GM18909 (cell line): Measurements from ENCODE around the gene DAPK1.

Experiments used
- ATAC-seq: cut with Tn5 transposase; IDR thresholded peaks from one replicate; pipeline ENCODE4 v1.9.1; 2021; ENCODE audit warnings: mild to moderate bottlenecking; ENCODE audit not compliant: unreplicated experiment, poor library complexity

Gene DAPK1

DNA sequence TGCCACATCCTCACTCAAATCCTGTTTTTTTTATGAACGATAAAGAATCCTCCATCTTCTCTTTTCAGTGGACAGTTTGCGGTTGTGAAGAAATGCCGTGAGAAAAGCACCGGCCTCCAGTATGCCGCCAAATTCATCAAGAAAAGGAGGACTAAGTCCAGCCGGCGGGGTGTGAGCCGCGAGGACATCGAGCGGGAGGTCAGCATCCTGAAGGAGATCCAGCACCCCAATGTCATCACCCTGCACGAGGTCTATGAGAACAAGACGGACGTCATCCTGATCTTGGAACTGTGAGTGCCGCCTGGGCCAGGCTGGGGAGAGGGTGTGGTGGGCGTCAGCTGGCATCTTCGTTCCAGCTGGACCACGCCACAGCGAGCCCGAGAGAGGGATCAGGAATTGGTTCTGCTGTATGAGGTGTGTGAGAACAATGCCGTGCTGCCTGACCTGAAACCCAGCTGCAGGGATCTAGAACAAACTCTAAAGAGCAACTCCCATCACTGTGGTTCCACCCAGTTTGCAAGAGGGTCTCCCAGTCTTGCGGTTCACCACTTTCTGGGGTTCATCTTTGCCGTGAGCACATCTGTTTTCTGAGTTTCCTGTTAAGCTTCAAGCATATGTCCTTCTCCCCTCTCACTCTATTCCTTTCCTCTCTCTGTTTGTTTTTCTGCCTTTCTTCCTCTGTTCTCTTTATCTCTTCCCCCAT lies 107.4 kb downstream of the DAPK1 start:
- peak; percentile 60 for ATAC-seq

DNA sequence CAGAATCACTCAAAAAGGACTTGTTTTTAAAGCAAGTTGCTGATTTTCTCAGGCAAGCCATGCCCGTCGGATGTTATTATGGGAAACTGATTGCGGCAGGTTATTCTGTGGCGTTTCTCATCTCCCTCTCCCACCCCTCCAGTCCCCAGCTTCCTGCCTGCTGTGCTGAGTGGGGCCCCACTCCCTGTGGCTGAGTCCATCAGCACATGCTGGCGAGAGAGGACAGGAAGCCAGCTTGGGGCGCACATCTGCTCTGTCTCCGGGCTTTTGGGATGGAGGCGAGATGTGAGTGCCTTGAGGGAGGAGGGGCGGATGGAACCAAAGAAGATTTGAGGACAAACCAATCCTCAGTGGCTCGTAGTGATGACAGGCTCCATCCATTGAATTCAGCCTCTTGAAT lies 108.0 kb downstream of the DAPK1 start:
- ATAC-seq, result no peak

DNA sequence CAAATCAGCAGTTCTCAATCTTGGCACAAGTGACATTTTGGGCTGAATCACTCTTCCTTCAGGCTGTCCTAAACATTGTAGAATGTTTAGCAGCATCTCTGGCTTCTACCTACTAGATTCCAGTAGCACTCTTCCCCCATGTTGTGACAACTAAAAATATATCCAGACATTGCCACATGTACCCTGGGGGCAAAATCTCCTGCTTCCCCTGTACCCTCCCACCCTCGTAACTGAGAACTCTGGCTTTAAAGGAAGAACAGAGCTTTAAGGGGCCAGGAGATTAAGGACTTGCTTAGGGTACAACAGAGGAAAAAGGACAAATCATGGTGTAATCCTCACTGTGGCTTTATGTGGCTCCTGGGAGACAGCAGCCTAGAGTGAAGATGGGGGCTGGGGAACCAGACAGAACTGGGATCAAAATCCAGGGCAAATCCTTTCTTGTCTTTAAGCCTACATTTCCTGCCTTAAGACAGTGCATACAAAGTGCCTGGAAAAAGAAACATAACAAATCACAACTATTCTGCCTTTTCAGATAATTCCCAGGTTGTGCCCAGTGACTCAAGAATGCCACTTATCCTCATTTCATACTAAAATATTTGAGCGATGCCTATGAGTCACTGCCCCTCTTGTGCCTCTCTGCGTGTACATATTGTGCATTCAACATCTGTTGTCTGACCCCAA lies 109.3 kb downstream of the DAPK1 start:
- no peak for ATAC-seq

DNA sequence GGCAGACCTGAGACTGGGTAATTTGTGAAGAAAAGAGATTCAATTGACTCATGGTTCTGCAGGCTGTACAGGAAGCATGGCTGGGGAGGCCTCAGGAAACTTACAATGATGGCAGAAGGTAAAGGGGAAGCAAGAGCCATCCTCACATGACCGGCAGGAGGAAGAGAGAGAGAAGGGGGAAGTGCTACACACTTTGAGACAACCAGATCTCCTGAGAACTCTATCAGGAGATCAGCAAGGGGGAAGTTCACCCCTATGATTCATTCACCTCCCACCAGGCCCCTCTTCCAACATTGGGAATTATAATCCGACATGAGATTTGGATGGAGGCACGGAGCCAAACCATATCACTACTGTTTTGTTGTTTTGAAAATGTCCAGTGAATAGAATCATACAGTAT lies 110.2 kb downstream of the DAPK1 start:
- ATAC-seq, result no peak

DNA sequence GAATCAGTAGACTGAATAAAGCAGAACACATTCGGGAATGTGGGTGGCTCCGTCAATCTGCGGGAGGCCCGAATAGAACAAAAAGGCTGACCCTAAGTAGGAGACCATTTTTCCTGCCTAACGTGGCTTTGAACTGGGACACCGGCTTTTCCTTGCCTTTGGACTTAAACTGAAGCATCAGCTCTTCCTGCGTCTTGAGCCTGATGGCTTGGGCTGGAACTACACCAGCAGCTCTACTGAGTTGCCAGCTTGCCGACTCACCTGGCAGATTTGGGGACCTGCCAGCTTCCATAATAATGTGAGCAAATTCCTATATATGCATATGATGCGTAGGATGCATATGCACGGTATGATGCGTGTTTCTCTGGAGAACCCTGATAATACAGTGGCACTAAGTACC lies 111.3 kb downstream of the DAPK1 start:
- no peak for ATAC-seq

DNA sequence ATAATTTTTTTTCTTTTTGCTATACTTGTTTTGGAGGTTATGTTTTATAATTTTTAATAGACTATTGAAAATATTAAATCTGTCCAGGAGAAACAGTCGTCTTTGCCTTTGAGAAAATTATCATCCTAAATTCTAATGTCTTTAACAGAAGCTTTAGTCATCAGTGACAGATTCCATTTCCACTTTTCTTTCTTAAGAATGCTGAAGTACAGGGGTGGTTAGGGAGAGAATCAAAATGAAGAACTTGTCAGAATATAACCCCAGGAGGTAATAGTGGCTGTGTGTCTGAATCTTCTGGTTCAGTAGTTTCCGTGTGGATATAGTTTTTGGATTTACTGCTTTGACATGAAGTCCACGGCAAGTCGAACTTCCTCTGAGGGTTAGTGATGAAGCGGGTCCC lies 111.8 kb downstream of the DAPK1 start:
- no peak for ATAC-seq

DNA sequence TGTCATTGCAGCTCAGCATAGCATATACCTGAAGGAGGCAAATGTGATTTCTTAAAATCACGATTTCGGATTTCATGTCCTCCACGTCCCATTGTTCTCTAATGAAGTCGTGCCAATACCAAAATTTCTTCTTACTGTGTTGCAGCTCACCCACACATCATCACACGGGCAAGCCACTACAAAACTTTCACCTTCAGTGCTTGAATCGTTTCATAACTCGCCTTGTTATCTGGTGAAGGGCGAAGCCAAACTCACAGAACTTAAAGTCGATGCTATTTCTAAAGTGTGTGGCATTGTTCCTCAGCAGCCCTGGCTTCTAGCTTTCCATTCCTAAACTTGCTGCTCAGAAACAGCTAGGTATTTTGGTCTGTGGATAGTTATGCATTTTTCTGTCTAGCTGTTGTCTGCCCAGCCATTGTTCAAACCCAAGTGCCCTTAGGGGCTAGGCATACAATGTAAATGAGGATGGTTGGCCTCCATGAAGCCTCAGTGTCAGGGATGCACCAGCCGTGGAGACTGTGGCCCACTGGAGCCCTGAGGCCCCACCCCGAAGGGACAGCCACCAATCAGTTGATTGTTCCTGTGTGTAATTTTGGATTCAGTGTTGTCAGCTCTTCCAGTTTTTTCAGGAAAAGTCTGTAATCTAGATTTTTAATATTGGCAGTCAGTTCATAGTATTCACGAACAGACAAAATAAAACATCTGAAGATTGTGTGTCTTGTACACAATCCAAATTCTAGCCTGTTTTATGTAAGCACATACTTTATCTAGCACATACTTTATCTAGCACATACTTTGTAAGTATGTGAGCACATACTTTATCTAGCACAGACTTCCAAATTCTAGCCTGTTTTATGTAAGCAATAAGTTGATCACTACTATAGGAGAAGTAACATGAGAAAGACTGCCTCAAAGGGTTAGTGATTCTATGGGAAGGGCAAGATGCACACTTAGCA lies 112.8 kb downstream of the DAPK1 start:
- ATAC-seq, result no peak

DNA sequence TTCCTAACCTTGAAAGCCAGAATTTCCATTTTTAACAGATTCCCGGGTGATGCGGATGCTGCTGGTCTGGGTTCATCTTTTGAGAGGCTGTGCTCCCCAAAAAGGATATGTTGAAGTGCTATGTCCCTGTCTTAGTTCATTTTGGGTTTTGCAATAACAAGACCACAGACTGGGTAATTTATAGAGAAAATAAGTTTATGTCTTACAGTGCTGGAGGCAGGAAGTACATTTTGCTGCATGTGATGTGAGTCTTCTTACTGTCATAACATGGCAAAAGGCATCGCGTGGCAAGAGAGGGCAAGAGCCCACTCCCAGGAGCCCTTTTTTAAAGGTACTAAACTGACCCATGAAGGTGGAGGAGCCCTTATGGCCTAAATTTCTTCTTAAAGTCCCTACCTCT lies 114.1 kb downstream of the DAPK1 start:
- no peak for ATAC-seq

DNA sequence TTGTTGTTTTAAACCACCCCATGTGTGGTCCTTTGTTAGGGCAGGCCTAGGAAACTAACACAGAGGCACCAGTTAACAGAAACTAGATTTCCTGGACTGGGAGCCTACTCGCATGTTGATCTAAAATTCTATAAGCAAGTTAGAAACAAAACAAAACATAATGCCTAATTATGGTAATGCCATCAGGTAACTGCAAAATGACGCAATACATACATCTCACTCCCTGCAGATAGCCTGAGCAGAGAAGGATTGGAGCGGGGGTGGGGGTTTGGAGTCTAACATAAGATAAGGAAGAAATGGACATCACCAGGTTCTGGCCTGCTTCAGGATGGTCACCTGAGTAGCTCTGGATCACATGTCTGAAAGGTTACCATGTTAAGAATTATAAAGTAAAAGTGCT lies 114.9 kb downstream of the DAPK1 start:
- no peak for ATAC-seq

DNA sequence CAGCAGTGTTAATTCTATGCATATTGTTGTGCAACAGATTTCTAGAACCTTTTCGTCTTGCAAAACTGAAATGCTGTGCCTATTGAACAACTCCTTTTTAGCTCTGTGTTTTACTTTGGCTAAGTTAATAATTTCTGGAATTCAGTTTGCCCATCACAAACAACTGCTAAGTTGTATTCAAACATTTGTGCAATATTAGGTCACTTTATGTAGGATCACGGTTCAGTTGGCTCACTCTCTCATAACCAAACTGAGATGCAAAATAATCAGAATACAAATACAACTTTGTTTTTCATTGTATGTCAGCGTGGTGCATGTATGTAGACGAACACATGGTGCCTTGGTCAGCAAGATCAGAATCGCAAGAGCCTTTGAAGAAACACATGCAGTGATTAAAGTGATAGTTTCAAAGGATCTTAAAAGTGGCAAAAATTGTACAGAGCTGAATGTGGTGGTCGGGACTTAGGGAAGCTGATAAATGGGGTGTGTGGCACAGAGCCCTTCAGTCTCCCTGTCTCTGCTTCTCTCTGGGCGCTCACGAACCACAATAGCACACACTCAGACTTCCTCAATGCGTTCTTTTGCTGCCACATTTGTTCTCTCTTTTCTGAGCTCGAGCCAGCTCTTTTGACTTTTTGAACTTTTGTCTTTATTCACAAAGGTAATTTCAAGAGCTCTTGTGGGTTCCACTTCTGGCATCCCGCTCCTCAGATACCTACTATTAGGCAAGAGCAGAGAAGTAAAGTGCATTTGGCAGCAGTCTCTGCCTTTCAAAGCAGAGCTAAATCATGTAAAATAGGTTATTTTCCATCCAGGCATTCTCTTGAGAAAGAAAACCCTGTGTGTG lies 115.8 kb downstream of the DAPK1 start:
- ATAC-seq, result peak; percentile 65

DNA sequence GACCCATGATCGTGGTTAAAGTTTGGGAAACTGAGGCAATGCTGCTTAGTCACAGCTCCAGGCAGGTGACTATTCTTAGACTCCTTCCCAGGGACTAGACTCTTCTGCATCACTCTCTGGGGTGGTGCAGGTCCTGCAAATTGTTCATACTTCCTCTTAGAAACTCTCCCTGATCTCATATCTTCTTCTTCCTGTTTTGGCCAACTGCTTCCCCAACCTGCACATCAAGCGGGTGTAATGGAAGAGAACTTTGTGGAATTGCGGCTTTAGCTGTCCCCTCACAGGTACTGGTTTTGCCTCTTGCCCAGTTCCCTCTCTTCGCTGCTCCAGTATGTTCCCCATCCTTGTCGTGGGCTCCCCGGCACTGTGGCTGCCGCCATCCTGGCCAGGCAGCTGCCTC lies 116.7 kb downstream of the DAPK1 start:
- no peak for ATAC-seq

DNA sequence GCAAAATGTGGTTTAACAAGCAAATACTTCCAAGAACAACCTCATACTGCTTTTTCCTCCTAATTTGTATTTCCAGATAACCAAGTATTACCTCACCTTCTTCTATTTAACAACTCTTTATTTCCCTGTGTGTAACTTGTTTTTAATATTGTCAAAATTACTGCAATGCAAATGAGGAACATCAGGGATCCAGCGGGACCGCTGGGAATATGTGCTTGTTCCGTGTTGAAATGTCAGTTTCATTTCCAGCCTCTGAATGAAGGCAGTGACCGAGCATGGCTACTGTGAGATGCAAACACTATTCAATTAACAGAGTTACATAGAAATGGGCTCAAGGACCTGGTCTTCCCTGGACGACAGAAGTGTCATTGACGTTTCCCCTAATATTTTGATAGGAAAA lies 117.5 kb downstream of the DAPK1 start:
- ATAC-seq, result no peak

DNA sequence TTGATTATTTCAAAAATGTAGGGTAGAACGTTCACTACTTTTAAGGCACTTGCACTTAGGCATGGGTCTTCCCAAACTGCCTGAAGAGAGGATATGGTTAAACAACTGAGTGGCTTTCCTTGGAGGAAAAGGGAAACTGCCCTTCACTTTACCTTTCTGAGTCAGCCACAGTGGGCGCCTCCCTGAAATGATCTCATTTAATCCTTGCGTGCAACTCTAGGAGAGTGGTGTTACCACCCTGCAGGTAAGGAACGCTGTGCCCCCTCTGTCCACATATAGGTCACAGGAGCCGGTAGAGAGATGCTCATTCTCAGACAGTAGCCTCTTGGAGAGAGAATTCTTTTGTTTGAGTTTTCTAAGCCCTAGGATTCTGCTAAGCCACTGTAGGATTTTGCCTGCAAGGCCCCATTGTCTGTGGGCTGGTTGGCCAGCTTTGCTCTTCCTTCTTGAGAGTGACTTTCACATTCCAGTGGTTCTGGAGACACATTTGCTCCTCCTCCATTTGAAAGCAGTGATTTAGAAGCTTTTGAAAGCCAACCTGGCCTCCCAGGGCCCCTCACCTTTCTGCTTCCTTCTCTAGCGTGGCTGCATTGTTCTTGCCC lies 118.0 kb downstream of the DAPK1 start:
- ATAC-seq, result no peak

DNA sequence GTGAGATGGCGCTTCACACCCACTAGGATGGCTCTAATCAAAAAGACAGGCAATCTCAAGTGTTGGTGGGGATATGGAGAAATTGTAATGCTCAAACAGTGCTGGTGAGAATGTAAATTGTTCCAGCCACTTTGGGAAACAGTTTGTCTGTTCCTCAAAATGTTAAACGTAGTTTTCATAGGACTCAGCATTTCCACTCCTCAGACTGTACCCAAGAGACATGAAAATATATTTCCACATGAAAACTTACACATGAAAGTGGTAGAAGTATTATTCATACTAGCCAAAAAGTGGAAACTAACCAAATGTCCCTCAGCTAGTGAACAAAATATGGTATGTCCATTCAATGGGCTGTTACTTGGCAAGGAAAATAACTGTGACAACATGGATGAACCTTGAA lies 120.6 kb downstream of the DAPK1 start:
- ATAC-seq, result no peak

DNA sequence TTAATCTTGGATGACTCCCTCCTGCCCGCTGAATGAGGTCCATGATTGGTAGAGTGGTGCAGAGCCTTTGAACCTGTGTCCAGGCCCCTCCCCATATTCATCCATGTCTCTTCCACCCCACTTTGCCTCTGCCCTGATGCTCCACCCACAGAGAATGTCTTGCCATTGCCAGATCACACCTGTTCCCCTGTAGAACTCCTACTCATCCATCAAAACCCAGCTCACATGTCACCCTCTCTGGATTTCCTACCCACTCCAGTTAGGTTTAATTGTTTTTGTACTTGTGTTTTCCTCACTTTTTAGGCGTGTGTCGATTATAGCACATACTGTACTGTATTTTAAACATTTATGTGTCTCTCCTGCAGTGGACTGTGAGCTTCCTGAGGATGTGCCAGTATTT lies 121.3 kb downstream of the DAPK1 start:
- ATAC-seq, result no peak

DNA sequence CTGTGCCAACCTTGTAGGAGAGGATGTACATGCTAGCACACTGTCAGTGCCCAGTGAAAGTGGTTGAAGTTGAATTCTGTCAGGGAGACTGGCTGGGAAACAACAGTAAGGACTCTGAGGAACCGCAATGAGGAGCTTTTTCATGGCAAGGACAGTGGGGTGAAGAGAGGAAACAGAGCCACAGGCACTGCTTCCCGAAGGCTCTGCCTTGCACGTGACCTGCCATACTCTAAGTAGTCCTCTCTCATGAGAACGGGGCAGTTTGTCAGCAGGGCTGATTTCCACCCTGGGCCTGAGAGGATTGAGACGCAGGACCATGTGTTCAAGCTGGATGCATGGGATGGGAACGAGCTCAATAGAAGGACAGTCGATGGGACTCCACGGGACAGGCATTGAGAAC lies 121.7 kb downstream of the DAPK1 start:
- ATAC-seq, result no peak

DNA sequence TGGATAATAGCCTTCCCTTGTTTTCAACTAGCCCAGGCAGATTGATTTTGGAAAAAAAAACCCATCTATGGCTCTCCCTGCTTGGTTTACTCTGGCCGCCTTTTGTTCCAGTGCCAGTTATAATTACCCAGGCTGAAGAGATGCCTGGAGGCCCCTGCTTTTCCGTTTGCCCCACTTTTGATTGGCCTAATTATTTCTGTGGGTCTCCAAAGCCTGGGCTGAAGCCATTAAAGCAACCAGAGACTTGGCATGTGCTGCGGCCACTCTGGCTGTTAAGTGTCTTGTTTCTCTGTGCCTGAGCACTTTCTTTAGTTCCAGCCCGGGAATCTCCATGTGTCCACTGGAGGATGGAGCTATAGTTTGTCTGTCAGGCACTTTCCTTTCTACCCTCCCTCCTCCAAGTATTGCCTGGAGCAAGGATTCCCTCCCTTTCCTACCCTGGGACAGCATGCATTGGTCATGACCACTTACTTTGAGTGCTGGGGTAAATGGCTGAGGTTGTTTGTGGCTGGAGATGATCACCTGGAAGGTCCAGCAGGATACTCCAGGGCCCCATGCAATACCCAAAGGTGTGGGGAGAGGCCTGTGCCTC lies 123.2 kb downstream of the DAPK1 start:
- ATAC-seq, result no peak

DNA sequence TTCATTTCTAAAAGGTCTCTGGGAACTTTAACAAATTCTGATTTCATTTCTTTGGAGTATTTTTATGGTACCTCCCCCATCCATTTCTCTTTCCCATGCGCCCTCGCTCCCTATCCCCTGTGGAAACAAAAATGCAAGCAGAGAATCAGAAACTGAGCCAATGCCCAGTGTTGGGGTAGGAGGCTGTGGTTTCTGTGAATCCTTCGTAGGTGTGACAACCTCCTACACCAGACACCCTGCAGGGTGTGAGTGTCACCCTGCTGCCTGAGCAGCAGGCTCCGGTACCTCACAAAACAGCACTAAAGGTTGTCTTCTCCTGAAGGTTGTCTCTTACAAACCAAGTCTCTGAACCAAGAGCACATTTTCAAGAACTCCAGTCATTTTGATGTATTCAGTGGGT lies 124.4 kb downstream of the DAPK1 start:
- no peak for ATAC-seq

DNA sequence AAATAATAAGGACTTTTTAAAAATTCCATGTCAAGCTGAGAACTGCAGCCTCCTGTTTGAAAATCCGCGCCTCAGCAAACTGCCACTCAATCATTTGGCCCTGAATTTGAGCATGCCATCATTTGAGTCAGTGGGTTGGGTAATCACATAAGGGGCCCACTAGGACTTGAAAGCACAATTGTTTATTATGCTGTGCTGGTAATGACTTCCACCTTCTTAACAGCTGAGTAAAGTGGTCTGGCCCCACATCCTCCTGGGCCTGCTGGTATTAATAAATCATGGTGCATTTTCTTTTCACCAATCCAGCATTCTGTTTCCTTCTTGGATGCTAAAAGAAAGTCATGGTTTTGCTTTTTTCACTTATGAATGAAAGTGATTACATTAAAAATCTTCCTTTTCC lies 125.3 kb downstream of the DAPK1 start:
- ATAC-seq, result no peak

DNA sequence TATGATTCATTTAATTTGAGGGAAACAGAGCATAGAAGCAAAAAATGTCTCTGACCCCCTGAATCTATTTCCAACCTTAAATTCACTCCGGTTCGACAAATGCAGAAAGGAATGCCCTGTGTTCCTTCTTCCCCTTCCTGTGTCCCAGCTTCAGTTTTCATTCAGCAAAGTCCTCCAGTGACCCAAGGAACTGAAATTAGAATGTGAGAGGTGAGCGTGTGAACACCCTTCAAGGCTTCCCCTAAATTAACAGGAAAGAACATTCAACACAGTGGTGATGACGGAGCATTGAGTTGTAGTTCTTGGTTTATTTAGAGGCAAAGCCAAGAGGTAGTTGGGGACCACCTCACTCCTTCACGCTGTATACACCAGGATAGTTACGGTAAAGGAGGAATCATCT lies 130.7 kb downstream of the DAPK1 start:
- no peak for ATAC-seq
